Ectodermal cell (in vitro differentiated cells): Measurements from ENCODE around the gene KCNMB2.

Source experiments
- H3K27ac ChIP-seq: 2 replicates; pipeline ENCODE4 v1.7.0; 2013; ENCODE audit warnings: mild to moderate bottlenecking, low read depth, low read length; ENCODE audit not compliant: insufficient read depth, poor library complexity, severe bottlenecking
- H3K27me3 ChIP-seq: 2 replicates; pipeline ENCODE4 v1.7.0; 2013; ENCODE audit warnings: mild to moderate bottlenecking, low read length; ENCODE audit not compliant: insufficient read depth, control insufficient read depth, poor library complexity, severe bottlenecking
- H3K36me3 ChIP-seq: one replicate; pipeline ENCODE4 v1.7.0; 2013; ENCODE audit warnings: low read length; ENCODE audit not compliant: control insufficient read depth, insufficient read depth
- H3K4me1 ChIP-seq: one replicate; pipeline ENCODE4 v1.7.0; 2013; ENCODE audit warnings: low read length; ENCODE audit not compliant: control insufficient read depth, insufficient read depth
- H3K4me3 ChIP-seq: 2 replicates; pipeline ENCODE4 v1.7.0; 2013; ENCODE audit warnings: low read depth, low read length, control low read depth; ENCODE audit not compliant: insufficient read depth
- H3K9me3 ChIP-seq: 2 replicates; pipeline ENCODE4 v1.7.0; 2013; ENCODE audit warnings: mild to moderate bottlenecking, low read length, moderate library complexity; ENCODE audit not compliant: control insufficient read depth
- WGBS, 2 experiments: methylation state at CpG; one replicate each; pipeline ENCODE4 v1.1.7; 2013; ENCODE audit warnings: missing lambda C conversion rate in 2 of 2; 5-methylcytosine and 5-hydroxymethylcytosine counted together

The KCNMB2 gene

GRCh38 chr3:178794711-178795110 lies 258.5 kb downstream of the KCNMB2 start:
- Histone ChIP-seq H3K27ac (no peak overlapping the region), H3K4me1 (no peaks in the 10 kb centered on the region), H3K4me3 (no peak overlapping the region), H3K9me3 (no peaks in the 10 kb centered on the region), H3K27me3 (no peaks in the 10 kb centered on the region), H3K36me3 (no peaks in the 10 kb centered on the region)

DNA sequence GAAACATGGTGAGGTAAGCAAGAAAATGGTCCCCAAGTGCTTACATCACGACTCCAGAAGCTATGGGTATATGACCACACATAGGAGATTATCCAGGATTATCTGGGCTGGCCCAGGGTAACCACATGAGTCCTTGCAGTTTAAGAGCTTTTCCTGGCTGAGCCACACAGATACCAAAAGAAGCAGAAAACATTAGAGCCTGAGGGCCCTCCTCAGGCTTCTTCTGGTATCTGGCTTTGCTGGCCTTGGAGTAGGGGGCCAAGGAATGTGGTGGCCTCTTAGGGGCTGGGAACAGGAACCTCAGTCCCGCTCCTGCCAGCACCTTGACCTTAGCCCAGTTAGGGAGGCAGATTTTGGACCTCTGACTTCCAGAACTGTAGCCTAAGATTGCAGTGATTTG lies 259.1 kb downstream of the KCNMB2 start:
- Histone ChIP-seq H3K9me3 (no peaks in the 10 kb centered on the region), H3K36me3 (no peaks in the 10 kb centered on the region), H3K4me3 (no peak overlapping the region), H3K27me3 (no peaks in the 10 kb centered on the region), H3K4me1 (no peaks in the 10 kb centered on the region), H3K27ac (no peak overlapping the region)
- 82 to 88% methylated on average over 2 of the region's 2 CpGs for WGBS, 2 experiments

GRCh38 chr3:178802259-178802658 lies 266.0 kb downstream of the KCNMB2 start:
- H3K27ac ChIP-seq = no peak overlapping the region
- 93 to 97% methylated on average over 3 of the region's 3 CpGs for WGBS, 2 experiments
- H3K9me3 ChIP-seq = no peaks in the 10 kb centered on the region
- no peaks in the 10 kb centered on the region for H3K4me1 ChIP-seq
- H3K27me3 ChIP-seq = no peaks in the 10 kb centered on the region
- no peak overlapping the region for H3K4me3 ChIP-seq
- no peaks in the 10 kb centered on the region for H3K36me3 ChIP-seq

DNA sequence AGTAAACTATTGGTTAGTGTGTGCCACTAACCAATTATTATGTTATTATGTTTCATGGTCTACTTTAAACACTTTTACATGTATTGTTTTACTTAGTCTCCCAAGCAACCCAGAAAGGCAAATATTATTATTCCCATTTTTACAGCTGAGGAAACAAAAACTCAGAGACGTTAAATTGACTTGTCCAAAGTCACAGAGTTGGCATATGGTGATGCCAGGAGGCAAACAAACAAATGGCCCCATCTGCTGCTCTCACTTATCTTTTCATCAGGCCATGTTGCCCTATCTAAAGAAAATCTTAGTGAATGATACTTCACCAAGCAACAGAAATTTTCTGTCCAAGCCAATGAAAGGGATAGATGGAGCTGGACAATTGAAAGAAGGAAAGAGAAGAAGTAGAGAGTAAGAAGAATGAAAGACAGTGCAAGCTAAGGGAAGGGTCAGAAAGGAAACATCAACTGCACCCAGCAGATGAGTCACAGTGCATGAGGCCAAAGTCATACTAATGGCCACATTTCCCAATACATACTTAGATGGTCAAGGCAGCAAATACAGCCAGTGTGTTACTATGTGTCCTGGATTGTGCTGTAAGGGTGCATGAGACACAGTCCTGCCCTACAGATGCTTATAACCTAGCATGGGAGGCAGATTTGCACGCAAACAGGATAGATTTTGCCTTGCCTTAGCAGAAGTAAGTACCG lies 266.9 kb downstream of the KCNMB2 start:
- 96 to 97% methylated on average over 3 of the region's 3 CpGs for WGBS, 2 experiments
- Histone ChIP-seq H3K4me3 (no peak overlapping the region), H3K27ac (no peak overlapping the region), H3K9me3 (no peaks in the 10 kb centered on the region), H3K36me3 (no peaks in the 10 kb centered on the region), H3K4me1 (no peaks in the 10 kb centered on the region), H3K27me3 (no peaks in the 10 kb centered on the region)

DNA sequence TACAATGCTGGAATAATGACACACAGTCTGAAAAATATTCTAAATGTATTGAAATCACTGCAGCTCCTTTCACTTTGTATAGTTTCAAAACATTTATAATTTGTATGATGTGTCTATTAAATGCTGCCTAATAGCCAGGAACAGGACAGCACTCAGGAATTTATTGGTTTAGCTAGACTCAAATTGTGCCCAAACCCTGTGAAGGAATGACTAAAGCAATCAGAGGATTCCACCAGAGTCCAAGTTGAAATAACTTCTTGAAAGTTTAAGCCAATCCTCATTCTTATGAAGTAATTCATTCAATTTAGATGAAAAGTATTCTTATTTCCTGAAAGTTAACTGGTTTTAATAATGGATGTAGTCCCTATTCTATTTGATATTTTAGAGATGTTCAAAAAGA lies 268.4 kb downstream of the KCNMB2 start:
- H3K36me3 ChIP-seq = no peaks in the 10 kb centered on the region
- no peak overlapping the region for H3K4me3 ChIP-seq
- H3K27me3 ChIP-seq = no peaks in the 10 kb centered on the region
- no peak overlapping the region for H3K27ac ChIP-seq
- no peaks in the 10 kb centered on the region for H3K4me1 ChIP-seq
- no peaks in the 10 kb centered on the region for H3K9me3 ChIP-seq

- Histone ChIP-seq H3K36me3 (no peaks in the 10 kb centered on the region), H3K4me3 (no peak overlapping the region), H3K9me3 (no peaks in the 10 kb centered on the region), H3K27me3 (no peaks in the 10 kb centered on the region), H3K4me1 (no peaks in the 10 kb centered on the region), H3K27ac (no peak overlapping the region)
- WGBS, 2 experiments = 86 to 88% methylated on average over 5 to 7 of the region's 7 CpGs
Measured at GRCh38 chr3:178805741-178806140, 269.5 kb downstream of the KCNMB2 start.

DNA sequence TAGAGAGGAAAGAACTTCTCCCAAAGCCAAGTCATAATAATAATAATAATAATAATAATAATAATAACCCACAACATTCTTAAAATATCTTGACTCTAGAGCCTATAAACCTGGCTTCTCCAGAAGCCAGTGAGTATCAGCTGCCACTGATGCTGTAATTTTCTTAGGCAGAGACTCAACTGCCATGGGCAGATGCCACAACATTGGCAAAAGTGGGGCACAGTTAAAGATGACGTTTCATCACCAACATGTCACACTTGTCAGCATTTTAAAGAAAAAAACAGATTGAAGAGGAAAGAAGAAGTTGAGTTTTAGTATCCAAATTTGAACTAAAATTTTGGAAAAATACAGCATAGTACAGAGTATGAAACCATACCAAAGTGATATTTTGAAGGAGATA lies 270.4 kb downstream of the KCNMB2 start:
- Histone ChIP-seq H3K4me3 (no peak overlapping the region), H3K4me1 (no peaks in the 10 kb centered on the region), H3K27me3 (no peaks in the 10 kb centered on the region), H3K36me3 (no peaks in the 10 kb centered on the region), H3K9me3 (no peaks in the 10 kb centered on the region), H3K27ac (no peak overlapping the region)
- 100% methylated on average over 1 of the region's 1 CpG; no CpG with 5 or more reads in 1 of the 2 experiments for WGBS, 2 experiments

DNA sequence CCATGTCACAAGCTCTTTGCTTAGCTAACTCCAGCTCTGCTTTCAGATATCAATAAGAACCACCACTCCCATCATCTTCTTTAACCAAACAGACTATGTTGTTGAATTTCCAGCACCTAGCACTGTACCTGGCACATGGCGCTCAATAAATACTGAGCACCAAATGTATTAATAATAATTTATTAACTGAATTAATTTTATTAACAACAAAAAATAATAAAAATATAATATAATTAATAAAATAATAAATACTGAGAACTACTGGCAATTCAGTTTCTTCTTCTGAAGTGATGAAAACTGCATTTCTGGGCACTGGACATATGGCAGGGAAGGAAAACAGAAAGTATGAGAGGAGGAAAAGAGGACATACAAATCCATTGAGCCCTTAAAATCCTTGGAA lies 271.5 kb downstream of the KCNMB2 start:
- no peaks in the 10 kb centered on the region for H3K27me3 ChIP-seq
- no peak overlapping the region for H3K4me3 ChIP-seq
- no peaks in the 10 kb centered on the region for H3K36me3 ChIP-seq
- 100% methylated on average over 1 of the region's 1 CpG; no CpG with 5 or more reads in 1 of the 2 experiments for WGBS, 2 experiments
- no peaks in the 10 kb centered on the region for H3K4me1 ChIP-seq
- H3K9me3 ChIP-seq = no peaks in the 10 kb centered on the region
- H3K27ac ChIP-seq = no peak overlapping the region

- H3K27me3 ChIP-seq = no peaks in the 10 kb centered on the region
- H3K36me3 ChIP-seq = no peaks in the 10 kb centered on the region
- 100% methylated on average over 1 of the region's 1 CpG; no CpG with 5 or more reads in 1 of the 2 experiments for WGBS, 2 experiments
- no peak overlapping the region for H3K27ac ChIP-seq
- no peaks in the 10 kb centered on the region for H3K4me1 ChIP-seq
- H3K9me3 ChIP-seq = no peaks in the 10 kb centered on the region
- no peak overlapping the region for H3K4me3 ChIP-seq
Measured at GRCh38 chr3:178808748-178809147, 272.5 kb downstream of the KCNMB2 start.

DNA sequence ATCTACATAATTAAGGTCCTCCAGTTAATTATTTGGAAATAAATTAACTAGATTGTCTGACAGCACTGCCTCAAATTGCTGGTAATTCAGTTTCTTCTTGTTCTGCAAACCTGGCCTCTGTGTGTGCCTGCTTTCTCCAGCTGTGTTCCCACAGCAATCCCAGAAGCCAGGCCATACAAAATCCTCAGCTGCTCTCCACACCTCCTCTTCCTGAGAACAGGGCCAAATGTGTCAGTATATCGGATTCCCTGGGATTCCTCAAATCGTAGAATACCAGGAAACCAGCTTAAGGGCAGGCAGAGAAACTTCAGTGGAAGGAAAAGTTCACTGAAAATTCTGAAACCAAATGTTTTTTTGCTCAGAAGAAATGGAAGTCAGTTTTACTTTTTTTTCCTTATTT lies 273.9 kb downstream of the KCNMB2 start:
- 93 to 96% methylated on average over 2 of the region's 2 CpGs for WGBS, 2 experiments
- Histone ChIP-seq H3K4me1 (no peaks in the 10 kb centered on the region), H3K27ac (no peak overlapping the region), H3K27me3 (no peaks in the 10 kb centered on the region), H3K36me3 (no peaks in the 10 kb centered on the region), H3K4me3 (no peak overlapping the region), H3K9me3 (no peaks in the 10 kb centered on the region)

DNA sequence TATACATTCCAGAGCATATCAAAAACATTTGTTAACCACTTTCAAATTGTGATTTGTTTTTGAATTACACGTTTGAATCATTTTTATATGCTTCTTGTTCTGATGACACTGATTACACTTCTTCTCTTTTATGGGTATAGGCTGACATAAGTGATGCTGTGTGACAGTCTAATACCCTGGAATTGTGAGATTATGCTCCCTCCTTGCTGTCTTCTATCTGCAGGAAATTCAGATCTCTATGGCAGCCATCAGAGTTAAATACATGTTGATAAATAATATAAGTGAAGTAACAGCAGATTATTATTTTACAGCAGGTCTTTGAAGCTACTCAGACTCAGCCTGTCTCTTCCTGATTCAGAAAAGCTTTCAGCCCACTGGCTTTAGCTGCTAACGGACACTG lies 286.5 kb downstream of the KCNMB2 start:
- Histone ChIP-seq H3K36me3 (no peaks in the 10 kb centered on the region), H3K4me3 (no peak overlapping the region), H3K27ac (no peak overlapping the region), H3K9me3 (no peaks in the 10 kb centered on the region), H3K4me1 (no peaks in the 10 kb centered on the region), H3K27me3 (no peaks in the 10 kb centered on the region)
- 57 to 94% methylated on average over 1 to 2 of the region's 2 CpGs for WGBS, 2 experiments
